COR-L47 (cell line): ENCODE measurements around the gene FFAR3.

ENCODE experiments used
- DNase-seq: peaks from one replicate; lab custom pipeline; 2025; lab: John Stamatoyannopoulos, UW

FFAR3 gene

GRCh38 chr19:35403116-35403760 lies 45.0 kb downstream of the FFAR3 start:
- DNase-seq, result no peak

GRCh38 chr19:35404879-35405622 lies 46.8 kb downstream of the FFAR3 start:
- DNase-seq, result no peak

- no peak for DNase-seq
Measured at GRCh38 chr19:35407619-35408018, 49.4 kb downstream of the FFAR3 start.

GRCh38 chr19:35408284-35409171 lies 50.3 kb downstream of the FFAR3 start:
- DNase-seq, result no peak

- no peak for DNase-seq
Measured at GRCh38 chr19:35409191-35409590, 50.9 kb downstream of the FFAR3 start.
